ENCODE measurements around the gene ZSCAN26.

DNA sequence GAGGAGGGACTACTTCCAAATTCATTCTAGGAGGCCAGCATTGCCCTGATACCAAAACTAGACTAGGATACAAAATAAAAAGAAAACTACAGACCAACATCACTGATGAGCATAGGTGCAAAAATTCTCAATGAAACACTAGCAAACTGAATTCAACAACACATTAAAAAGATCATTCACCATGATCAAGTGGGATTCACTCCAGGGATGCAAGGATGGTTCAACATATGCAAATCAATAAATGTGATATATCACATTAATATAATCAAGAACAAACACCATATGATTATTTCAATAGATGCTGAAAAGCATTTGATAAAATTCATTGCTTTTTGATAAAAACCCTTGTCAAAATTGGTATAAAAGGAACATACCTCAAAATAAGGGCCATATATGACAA, 24.6 kb downstream of the ZSCAN26 start:
- TF ChIP-seq, protein P1, sequence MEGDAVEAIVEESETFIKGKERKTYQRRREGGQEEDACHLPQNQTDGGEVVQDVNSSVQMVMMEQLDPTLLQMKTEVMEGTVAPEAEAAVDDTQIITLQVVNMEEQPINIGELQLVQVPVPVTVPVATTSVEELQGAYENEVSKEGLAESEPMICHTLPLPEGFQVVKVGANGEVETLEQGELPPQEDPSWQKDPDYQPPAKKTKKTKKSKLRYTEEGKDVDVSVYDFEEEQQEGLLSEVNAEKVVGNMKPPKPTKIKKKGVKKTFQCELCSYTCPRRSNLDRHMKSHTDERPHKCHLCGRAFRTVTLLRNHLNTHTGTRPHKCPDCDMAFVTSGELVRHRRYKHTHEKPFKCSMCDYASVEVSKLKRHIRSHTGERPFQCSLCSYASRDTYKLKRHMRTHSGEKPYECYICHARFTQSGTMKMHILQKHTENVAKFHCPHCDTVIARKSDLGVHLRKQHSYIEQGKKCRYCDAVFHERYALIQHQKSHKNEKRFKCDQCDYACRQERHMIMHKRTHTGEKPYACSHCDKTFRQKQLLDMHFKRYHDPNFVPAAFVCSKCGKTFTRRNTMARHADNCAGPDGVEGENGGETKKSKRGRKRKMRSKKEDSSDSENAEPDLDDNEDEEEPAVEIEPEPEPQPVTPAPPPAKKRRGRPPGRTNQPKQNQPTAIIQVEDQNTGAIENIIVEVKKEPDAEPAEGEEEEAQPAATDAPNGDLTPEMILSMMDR (IDR thresholded peaks at IDR 0.05; ENCODE audit: low read depth, low read length): no peak
- TF ChIP-seq EZH2phosphoT487 (IDR thresholded peaks at IDR 0.05; ENCODE audit: low read depth): no peak

All from OCI-LY3 (cell line).